NCI-H2227 (cell line): ENCODE data around the gene ADGRA1.
"Not testable (repeated sequence)": the region's sequence is repeated elsewhere in the genome, so short reads cannot be mapped to it uniquely, and the experiment has no call there.

ENCODE experiments used
- DNase-seq: peaks from one replicate; lab custom pipeline; 2025; ENCODE audit not compliant: unreplicated experiment; lab: John Stamatoyannopoulos, UW

Gene ADGRA1

DNA sequence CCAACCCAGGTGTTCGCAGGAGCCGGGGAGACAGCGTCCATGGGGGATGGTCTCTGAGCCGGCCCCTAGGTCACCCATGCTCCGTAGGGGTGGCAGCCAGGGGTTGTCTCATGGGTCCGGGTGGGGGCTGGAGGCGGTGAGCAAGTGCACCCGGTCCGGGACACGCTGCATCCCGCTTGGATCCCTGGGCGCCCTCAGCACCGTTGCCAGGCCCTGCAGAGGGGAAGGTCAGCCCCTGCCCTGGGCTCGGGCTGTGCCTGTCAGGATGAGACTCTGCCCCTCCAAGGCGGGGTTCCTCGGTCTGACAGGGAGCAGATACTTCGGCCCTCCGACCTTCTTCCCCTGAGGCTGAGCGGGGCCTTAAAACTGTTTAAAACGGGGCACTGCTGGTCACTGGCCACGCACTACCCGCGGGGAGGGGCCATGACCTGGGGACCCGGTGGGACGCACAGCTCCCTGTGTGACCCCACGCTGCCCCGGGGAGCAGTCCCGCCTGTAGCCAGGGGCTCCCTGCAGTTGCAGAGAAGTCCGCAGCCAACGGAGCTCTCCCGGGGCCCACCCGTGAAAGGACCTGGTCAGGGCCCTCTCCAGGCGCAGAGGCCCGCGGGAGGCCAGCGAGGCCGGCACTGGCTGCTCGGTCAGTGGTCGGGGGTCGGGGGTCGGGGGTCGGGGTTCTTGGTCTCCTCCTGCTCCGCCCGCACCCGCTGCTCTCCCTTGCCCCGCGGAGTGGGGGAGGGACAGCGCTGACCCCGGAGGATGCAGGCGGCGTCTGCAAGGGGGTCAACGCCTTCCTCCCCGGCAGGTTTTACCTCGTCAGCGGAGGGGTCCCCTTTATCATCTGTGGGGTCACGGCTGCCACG, 38.9 kb downstream of the ADGRA1 start:
- DNase-seq, result no peak

DNA sequence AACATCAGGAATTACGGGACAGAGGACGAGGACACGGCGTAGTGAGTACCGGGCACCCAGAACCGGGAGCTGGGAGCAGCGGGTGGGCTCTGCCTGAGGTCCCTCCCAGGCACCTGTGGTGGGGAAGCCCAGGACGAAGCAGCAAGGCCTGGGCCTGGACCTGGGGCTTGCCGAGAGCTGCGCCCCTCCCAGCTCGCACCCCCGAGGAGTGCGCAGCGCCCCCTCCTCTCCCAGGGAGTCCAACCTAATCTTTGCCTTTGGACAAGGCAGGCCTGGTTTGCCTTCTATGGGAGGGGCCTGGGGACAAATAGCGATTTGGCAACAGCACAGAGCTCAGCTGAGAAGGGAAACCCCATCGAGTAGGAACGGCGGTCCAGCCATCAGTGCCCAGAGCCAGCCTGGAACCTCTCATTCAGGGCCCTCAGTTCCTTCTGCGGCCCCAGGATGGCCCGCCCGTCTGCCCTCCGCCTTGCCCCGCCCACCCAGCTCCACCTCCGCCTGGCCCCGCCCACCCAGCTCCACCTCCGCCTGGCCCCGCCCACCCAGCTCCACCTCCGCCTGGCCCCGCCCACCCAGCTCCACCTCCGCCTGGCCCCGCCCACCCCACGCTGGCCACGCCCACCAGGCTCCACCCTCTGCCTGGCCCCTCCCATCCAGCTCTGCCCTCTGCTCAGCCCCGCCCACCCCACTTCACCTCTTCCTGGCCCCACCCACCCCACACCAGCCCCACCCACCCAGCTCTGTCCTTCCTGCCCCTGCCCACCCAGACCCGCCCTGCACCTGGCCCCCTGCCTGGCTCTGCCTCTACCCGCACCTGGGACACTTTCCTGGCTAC, 39.8 kb downstream of the ADGRA1 start:
- no peak for DNase-seq

DNA sequence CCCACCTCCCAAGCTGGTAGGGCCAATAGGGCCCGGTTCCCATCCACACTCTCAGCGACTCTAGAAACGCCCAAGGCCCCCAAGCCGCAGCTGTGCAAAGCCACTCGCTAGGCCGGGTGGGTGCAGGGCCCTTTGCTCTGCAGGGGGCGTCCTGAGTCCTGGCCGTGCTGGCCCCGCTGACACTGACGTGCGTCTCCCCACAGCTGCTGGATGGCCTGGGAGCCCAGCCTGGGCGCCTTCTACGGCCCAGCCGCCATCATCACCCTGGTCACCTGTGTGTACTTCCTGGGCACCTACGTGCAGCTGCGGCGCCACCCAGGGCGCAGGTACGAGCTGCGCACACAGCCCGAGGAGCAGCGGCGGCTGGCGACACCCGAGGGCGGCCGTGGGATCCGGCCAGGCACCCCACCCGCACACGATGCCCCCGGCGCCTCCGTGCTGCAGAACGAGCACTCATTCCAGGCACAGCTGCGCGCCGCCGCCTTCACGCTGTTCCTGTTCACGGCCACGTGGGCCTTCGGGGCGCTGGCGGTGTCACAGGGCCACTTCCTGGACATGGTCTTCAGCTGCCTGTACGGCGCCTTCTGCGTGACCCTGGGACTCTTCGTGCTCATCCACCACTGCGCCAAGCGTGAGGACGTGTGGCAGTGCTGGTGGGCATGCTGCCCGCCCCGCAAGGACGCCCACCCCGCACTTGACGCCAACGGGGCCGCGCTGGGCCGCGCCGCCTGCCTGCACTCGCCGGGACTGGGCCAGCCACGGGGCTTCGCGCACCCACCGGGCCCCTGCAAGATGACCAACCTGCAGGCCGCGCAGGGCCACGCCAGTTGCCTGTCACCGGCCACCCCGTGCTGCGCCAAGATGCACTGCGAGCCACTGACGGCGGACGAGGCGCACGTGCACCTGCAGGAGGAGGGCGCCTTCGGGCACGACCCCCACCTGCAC, 40.7 kb downstream of the ADGRA1 start:
- no peak for DNase-seq

- DNase-seq, result no peak
Observed at GRCh38 chr10:133129071-133129858, 41.5 kb downstream of the ADGRA1 start.

DNA sequence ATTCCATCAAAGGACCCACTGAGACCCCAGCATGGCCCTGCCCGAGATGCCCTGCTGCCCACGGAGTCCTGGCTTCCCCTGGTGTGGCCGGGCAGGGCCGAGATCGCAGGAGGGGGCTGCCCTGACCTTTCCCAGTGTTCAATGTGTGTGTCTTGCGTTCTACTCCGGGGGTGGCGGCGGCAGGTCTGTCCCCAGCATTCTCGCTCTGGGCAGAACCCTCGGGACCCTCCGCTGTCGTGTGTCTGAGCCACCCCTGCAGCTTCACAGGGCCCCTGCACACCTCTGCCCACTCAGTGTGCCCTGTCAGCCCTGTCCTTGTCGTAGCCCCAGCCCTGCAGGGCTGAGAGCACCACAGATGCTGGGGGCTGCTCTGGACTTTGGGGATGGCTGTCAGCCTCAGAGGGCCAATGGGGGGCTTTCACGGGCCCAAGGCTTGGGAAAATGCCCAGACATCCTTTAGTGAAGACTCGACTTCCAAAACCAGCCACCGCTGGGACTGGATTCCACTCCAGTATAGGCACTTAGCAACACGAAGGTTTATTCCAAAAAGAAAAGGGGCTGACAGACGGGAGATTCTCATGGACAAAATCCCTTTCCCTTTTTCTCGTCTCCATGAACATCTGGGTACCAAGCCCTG, 42.3 kb downstream of the ADGRA1 start:
- DNase-seq, result no peak

GRCh38 chr10:133130602-133131001, 42.9 kb downstream of the ADGRA1 start:
- no peak for DNase-seq

GRCh38 chr10:133131053-133131452, 43.3 kb downstream of the ADGRA1 start:
- no peak for DNase-seq

DNA sequence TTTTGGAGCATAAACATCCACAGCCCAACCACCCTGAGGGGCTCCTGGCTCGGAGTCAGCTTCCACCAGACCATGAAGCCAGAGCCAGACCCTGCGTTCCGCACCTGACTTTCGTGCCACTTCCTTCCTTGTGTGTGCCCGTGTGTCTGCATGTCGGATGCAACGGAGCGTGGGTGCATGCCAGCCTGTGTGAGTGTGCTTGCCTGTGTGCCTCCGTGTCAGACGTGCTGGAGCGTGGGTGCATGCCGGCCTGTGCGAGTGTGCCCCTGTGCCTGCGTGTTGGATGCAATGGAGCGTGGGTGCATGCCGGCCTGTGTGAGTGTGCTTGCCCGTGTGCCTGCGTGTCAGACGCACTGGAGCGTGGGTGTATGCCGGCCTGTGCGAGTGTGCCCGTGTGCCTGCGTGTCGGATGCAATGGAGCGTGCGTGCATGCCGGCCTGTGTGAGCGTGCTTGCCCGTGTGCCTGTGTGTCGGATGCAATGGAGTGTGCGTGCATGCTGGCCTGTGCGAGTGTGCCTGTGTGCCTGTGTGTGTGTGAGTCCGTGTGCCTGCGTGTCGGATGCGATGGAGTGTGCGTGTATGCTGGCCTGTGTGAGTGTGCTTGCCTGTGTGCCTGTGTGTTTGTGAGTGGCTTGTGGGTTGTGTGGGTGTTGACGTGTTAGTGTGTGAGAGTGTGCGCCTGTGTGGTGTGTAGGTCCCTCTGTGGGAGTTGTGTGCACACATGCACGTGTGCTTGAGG, 44.2 kb downstream of the ADGRA1 start:
- DNase-seq, result no peak

- no peak for DNase-seq
Observed at GRCh38 chr10:133132473-133133291, 45.0 kb downstream of the ADGRA1 start.

DNA sequence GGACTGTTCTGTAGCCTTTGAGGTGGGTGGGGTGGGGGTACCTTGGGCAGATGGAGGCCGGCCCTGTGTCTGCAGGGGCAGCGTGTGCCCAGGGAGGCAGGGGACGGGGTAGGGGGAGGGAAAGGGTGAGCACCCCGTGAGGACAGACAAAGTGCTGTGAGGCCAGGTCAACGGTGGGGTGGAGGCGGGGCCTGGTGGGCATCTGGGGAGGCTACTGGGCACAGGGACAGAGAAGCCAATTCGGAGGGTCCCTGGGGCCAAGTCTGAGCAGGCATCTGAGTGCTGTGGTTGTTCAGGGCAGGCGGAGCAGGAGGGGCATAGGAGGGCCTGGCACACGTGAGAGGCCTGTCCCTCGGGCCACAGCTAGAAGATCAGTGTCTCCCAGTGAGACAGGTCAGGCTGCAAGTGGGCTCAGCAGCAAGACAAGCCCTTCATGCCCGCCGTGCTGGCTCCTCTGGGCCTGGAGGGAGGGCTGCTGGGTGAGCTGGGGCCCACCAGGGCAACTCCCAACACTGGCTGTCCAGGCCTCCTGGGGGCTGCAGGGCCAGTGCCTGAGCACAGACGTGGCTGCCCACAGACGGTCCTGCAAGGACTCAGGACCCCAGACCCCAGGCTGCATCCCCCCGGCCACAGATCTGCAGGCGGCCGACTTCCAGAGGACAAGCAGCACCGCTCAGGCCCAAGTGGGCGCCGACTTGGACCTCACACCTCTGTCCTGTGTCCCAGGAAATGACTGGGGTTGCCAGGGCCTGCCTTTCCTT, 45.9 kb downstream of the ADGRA1 start:
- DNase-seq, result no peak

DNA sequence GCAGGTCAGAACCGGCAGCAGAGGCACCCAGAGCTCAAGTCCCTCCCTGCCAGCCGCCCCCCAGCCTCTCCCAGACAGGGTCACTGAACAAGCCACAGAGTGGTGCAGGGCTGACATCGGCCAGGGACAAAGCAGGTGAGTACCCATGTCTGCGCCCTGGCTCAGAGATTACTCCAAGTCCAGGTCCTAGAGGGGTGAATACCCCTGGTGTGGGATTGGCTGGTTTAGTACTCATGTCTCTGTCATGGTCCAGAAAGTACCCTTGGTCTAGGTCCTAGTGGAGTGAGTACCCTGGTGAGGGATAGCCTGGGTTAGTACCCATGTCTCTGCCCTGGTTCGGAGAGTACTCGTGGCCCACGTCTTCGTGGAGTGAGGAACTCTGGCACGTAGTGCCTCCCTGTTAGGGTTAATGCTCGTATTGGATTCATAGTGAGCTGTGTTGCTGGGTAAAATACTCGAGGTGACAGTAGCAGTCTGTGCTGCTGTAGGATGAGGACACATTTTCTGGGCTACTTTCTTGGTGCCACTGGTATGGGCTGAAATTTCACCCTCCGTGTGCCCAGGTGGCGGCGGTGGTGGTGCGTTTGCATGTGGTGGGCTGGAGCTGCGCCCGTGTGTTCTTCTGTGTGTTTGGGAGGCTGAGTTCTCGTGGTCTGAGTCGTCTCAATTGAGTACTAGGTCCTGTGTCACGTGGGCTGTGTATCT, 46.8 kb downstream of the ADGRA1 start:
- no peak for DNase-seq

GRCh38 chr10:133135116-133135465, 47.4 kb downstream of the ADGRA1 start:
- no peak for DNase-seq

GRCh38 chr10:133137486-133138145, 49.9 kb downstream of the ADGRA1 start:
- DNase-seq, result not testable (repeated sequence)

DNA sequence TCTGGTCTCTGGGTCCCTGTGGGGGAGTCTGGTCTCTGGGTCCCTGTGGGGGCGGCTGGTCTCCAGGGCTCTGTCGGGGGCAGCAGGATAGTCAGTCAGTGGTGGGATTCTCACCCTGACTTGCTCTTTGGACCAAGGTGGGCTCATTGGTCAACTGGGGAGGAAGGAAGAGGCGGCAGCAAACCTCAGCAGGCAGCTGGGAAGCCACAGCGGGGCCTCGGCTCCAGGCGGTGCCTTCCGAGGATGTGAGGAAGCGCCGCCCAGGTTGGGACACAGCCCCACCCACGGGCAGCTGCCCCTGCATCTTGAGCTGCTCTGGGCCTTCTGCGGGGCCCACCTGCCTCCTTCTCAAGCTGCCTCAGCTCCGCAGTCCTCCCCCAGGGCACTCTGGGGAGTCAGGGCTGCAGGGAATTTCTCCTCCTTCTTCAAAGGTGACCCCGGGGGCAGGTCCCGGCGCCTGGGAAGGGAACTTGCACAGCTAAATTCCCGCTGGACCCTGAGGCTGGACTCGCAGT, 51.9 kb downstream of the ADGRA1 start:
- peak; percentile 11 for DNase-seq

DNA sequence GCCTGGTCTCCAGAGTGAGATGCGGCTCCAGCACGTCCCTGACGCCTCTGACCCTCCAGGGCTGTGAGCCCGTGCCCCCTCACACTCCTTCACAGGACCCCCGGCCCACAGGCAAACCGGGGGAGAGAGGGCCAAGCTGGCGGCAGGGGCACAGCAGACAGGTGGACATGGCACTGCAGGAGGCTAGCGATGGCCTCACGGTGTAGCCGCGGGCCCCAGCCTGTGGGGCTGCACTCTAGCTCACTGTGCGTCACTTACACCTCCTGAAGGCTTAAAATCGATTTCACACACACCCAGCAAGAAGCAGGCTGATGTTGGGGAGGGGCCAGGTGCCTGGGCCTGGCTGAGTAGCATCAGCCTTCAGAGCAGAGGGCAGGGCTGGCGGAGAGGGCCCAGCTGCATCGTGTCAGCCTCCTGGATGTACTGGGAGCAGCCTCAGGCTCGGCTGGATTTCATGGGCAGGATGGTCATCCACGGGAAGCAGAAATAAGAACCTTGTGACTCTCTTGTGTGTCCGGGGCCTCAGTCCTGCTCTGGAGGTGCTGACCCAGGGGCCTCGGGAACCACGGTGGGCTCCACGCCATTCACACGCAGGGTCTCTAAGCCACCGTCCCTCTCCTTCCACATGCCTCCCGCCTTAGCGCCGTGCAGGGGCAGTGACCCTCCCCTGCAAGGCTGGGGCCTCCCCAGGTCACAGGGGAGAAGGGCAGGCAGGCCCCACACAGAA, 52.9 kb downstream of the ADGRA1 start:
- no peak for DNase-seq
